Heart left ventricle (tissue), 16 donors: ENCODE measurements around the gene NEK10. TPM values are rescaled to one million over a fixed set of nuclear protein-coding genes. Genes with fewer than 3 reads are reported as not detected.

Experiments used
- ATAC-seq, 4 donors: fragments of 200-7000 bp; cut with Tn5 transposase; one replicate each; pipeline ENCODE4 v1.9.1; 2020 to 2022; ENCODE audit warnings: moderate library complexity in 4 of 4, mild to moderate bottlenecking in 3 of 4, moderate number of reproducible peaks in 1 of 4
- DNase-seq, 5 donors: peaks; one replicate each; pipeline ENCODE4 v3.0.0-alpha.2; 2020
- H3K27ac ChIP-seq, 12 donors: fragments of 200-600 bp; sonication (generic) in 4 of 12; one replicate each; pipeline versions ENCODE4 v1.5.0 to v1.8.0; 2016 to 2022; ENCODE audit warnings: mild to moderate bottlenecking in 2 of 12
- H3K27me3 ChIP-seq, 9 donors: fragments of 200-600 bp; sonication (generic) in 2 of 9; one replicate each; pipeline versions ENCODE4 v1.5.1 to v1.8.0; 2016 to 2022; ENCODE audit warnings: mild to moderate bottlenecking in 3 of 9
- H3K36me3 ChIP-seq, 9 donors: fragments of 200-600 bp; sonication (generic) in 2 of 9; one replicate each; pipeline versions ENCODE4 v1.5.0 to v1.8.0; 2018 to 2022; ENCODE audit warnings: mild to moderate bottlenecking in 2 of 9
- H3K4me1 ChIP-seq, 12 donors: fragments of 200-600 bp; sonication (generic) in 4 of 12; one replicate each; pipeline versions ENCODE4 v1.5.0 to v1.8.0; 2016 to 2022; ENCODE audit warnings: mild to moderate bottlenecking in 3 of 12
- H3K4me3 ChIP-seq, 12 donors: fragments of 200-600 bp; sonication (generic) in 4 of 12; one replicate each; pipeline versions ENCODE4 v1.5.0 to v1.8.0; 2017 to 2022; ENCODE audit warnings: mild to moderate bottlenecking in 9 of 12, moderate library complexity in 4 of 12
- H3K9me3 ChIP-seq, 12 donors: fragments of 200-600 bp; sonication (generic) in 4 of 12; one replicate each; pipeline versions ENCODE4 v1.5.0 to v1.8.0; 2016 to 2022; ENCODE audit warnings: mild to moderate bottlenecking in 1 of 12
- CTCF ChIP-seq, 12 donors: fragments of 200-600 bp; sonication (generic) in 4 of 12; IDR thresholded peaks; one replicate each; pipeline versions ENCODE4 v1.5.0 to v1.8.0; 2018 to 2022; ENCODE audit warnings: antibody characterized with exemption in 12 of 12, mild to moderate bottlenecking in 5 of 12
- POLR2A ChIP-seq, 2 donors: fragments of 450-650 bp; IDR thresholded peaks; one replicate each; pipeline ENCODE4 v1.6.1; 2017; ENCODE audit warnings: antibody characterized with exemption in 2 of 2, mild to moderate bottlenecking in 2 of 2, moderate library complexity in 2 of 2
- WGBS, 4 donors: extraction: QIAGEN DNeasy Blood & Tissue Kit in 2 of 4; methylation state at CpG; one replicate each; pipeline versions ENCODE4 v1.1.5 to v1.1.7; 2013 to 2018; 5-methylcytosine and 5-hydroxymethylcytosine counted together
- intact Hi-C, 10 donors: fragments of 100-400 bp; cut with DNase I; formaldehyde crosslinking; loops; one replicate each; pipeline versions ENCODE4 v1.11.1 to v1.14.2; 2022
- polyA plus RNA-seq, 2 donors: library from polyadenylated mRNA; stranded (reverse); fragments of 200-250 nt; gene quantifications; one replicate each; pipeline ENCODE4 v1.2.3, GENCODE V29; 2013
- total RNA-seq, 9 donors: library from RNA; depleted of rRNA in 2 of 9; stranded (reverse); fragments of >200 nt in 2 of 9; fragmentation: NEBNext Ultra II Directional in 3 of 9; extraction: Animal tissue kit (Norgen Biotek cat#: 25700) in 3 of 9; gene quantifications; one replicate each; pipeline versions ENCODE4 v1.1.0 to v1.2.4, GENCODE V29; 2016 to 2023
- donor health status: ischemic (EF 13 %, LVEDD 7.1; RV severe dilation, severe dysfunction).
- donor health status: healthy with polysubstance abuse.
- donor health status: DM: no; HTN: yes; CAD: no.
- donor health status: DM: no; HTN: no; CAD: no.
- donor health status: ischemic (EF 25% LVEDD 6.9; RV normal size, moderate dysfunction).
- donor health status: ischemic (EF 25% LVEDD 5.7; RV mildly dilated, moderate dysfunction).
- donor health status: healthy.
- donor health status: DM: yes; HTN: yes; CAD: no.
- donor health status: ischemic (EF 35%, LVEDD 5.7; RV mildly dilated, moderate dysfunction).
- donor health status: nonischemic (EF 11% LVEDD 7.7; RV severe dilation, severe dysfunction).
- donor health status: DM: yes; HTN: yes; CAD: no.
- donor health status: PGD.
- donor health status: ischemic (EF 29% LVEDD 5.4; RV normal size, mild dysfunction).
- donor health status: nonischemic (EF 23%, LVEDD 6.1; RV moderate dilation, normal function).

NEK10 gene
- total and polyA plus RNA-seq, 11 donors: 0.72 to 22.5 (median 7.1) TPM

- TF ChIP-seq CTCF (IDR thresholded peaks at IDR 0.05) (no peak), POLR2A (IDR thresholded peaks at IDR 0.05) (no peak)
- DNase-seq (no peak), ATAC-seq (no peak)
- intact Hi-C loops: loop anchor here in 1 of 10 donors (10.0 kb wide), 1 partner anchor 58 kb away; no protein-coding TSS in a partner anchor
- H3K4me3 ChIP-seq: no peak overlapping the region
- peaks cover 0 to 8% (median 0%) of the 10 kb centered on the region in 12 donors for H3K4me1 ChIP-seq
- WGBS, 4 donors: 80 to 87% (median 81%) methylated on average over 2 of the region's 2 CpGs
- no peaks in the 10 kb centered on the region for H3K27me3 ChIP-seq
- no peaks in the 10 kb centered on the region for H3K36me3 ChIP-seq
- peaks cover 0 to 3% (median 0%) of the 10 kb centered on the region in 12 donors for H3K9me3 ChIP-seq
- no peak overlapping the region for H3K27ac ChIP-seq
Observed at GRCh38 chr3:27193056-27193455, 176.1 kb downstream of the NEK10 start.

DNA sequence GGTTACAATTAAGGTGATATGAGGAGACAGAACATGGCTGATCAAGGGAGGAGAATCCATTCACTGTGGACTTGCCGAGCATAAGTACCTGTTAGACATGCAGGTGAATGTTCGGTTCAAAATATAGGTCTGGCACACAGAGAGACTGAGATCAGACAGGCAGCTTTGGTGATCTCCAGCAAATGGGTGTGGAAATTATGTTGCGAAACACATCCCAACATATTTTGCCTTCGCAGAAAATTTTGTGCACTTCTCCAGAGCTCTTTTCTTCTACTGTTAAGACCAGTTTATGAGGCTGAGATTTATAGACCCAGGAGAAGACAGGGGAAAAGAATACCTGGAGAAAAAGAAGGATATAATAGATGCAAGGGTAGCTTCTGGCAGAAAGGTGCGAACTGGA lies 183.2 kb downstream of the NEK10 start:
- TF ChIP-seq CTCF (IDR thresholded peaks at IDR 0.05) (no peak), POLR2A (IDR thresholded peaks at IDR 0.05) (no peak)
- Histone ChIP-seq H3K4me1 (no peaks in the 10 kb centered on the region), H3K9me3 (no peaks in the 10 kb centered on the region), H3K27ac (no peak overlapping the region), H3K4me3 (no peak overlapping the region), H3K36me3 (no peaks in the 10 kb centered on the region), H3K27me3 (no peaks in the 10 kb centered on the region)
- intact Hi-C loops: no loop called here
- WGBS, 4 donors: 84 to 99% (median 91%) methylated on average over 5 of the region's 5 CpGs
- no peak for ATAC-seq
- DNase-seq: no peak

DNA sequence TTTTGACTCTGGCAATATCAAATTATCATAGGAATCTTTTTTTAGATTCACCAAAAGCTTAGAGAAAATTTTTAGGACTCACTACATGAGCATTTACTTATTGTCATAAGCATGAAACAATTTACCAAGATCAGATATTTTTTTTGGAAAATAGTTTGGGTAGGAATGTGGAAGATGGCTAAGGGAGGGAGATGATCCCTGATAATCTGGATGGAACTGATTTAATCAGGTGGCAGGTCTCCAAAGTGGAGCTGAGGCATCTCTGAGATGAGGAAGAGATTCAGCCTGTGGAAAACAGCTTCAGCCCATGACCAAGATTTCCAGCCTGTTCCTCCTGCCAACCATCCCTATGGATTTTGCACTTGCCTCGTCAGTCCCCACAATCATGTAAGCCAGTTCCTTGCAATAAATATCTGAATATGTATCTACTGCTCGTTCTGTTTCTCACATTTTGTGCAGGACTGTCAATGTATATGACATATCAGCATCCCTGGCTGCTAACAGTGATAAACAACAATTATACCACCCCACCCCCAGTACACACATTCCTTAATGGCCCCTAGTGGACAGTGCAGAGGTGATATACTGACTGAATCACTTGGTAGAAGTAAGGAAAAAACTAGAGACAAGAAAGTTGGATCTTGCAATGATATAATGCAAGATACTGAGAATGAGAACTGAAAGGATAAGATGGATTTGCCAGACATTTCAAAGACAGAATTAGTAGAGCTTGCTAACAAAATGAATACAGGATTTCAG lies 183.8 kb downstream of the NEK10 start:
- intact Hi-C loops: no loop called here

DNA sequence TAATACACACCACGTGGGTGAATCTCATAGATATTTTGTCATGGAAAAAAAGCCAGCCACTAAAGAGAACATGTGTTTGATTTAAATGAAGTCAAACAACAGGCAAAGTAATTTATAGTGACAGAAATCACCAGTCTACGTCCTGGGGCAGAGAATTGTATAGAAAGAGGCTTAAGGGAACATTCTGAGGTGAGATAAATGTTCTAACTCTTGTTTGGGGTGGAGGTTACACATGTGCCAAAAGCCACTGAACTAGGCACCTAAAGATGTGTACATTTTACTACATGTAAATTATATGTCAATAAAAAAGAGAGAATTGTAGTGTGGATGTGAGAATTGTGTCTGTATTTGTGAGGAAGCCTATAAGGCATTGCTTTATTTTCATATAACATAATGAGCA lies 184.9 kb downstream of the NEK10 start:
- H3K27me3 ChIP-seq: no peaks in the 10 kb centered on the region
- TF ChIP-seq CTCF (IDR thresholded peaks at IDR 0.05) (no peak), POLR2A (IDR thresholded peaks at IDR 0.05) (no peak)
- H3K4me1 ChIP-seq: no peaks in the 10 kb centered on the region
- H3K9me3 ChIP-seq: no peaks in the 10 kb centered on the region
- H3K27ac ChIP-seq: no peak overlapping the region
- WGBS, 4 donors: 60 to 73% (median 71%) methylated on average over 2 of the region's 2 CpGs
- no peak overlapping the region for H3K4me3 ChIP-seq
- DNase-seq: no peak
- intact Hi-C loops: no loop called here
- H3K36me3 ChIP-seq: no peaks in the 10 kb centered on the region
- ATAC-seq: no peak

More for the DNA sequence above, 183.8 kb downstream of the NEK10 start:
- ATAC-seq (no peak), DNase-seq (no peak)
- H3K4me1 ChIP-seq: no peaks in the 10 kb centered on the region
- H3K36me3 ChIP-seq: no peaks in the 10 kb centered on the region
- H3K27me3 ChIP-seq: no peaks in the 10 kb centered on the region
- H3K9me3 ChIP-seq: no peaks in the 10 kb centered on the region
- no peak overlapping the region for H3K27ac ChIP-seq
- H3K4me3 ChIP-seq: no peak overlapping the region
- TF ChIP-seq CTCF (IDR thresholded peaks at IDR 0.05) (no peak), POLR2A (IDR thresholded peaks at IDR 0.05) (no peak)
- WGBS, 4 donors: 66 to 86% (median 78%) methylated on average over 2 of the region's 2 CpGs
